Middle frontal gyrus (tissue), 1 donor: ENCODE results near the gene TMEM221.

Experiments used
- DNase-seq: peaks from one replicate; pipeline ENCODE4 v3.0.0-alpha.2; 2015; ENCODE audit warnings: low spot score; ENCODE audit errors: extremely low spot score

Gene TMEM221

GRCh38 chr19:17473041-17473440 lies 24.6 kb upstream of the TMEM221 start:
- DNase-seq: no peak

GRCh38 chr19:17471410-17472125 lies 23.1 kb upstream of the TMEM221 start:
- DNase-seq: no peak

GRCh38 chr19:17470068-17470841 lies 21.8 kb upstream of the TMEM221 start, which contains the start of gene SLC27A1:
TSS of gene SLC27A1 (plus strand) at chr19:17470524. CDS start at chr19:17470541, 17 bp downstream.
- DNase-seq: peak; percentile 100

GRCh38 chr19:17469481-17470067 lies 21.1 kb upstream of the TMEM221 start:
- peak; percentile 47 for DNase-seq

- no peak for DNase-seq
Observed at GRCh38 chr19:17469092-17469480, 20.6 kb upstream of the TMEM221 start.

- DNase-seq: peak; percentile 8
Observed at GRCh38 chr19:17468302-17469091, 20.0 kb upstream of the TMEM221 start.

GRCh38 chr19:17467471-17468301 lies 19.2 kb upstream of the TMEM221 start:
- DNase-seq: no peak

GRCh38 chr19:17466487-17466850 lies 18.0 kb upstream of the TMEM221 start:
- DNase-seq: no peak

- no peak for DNase-seq
Observed at GRCh38 chr19:17460372-17461230, 12.1 kb upstream of the TMEM221 start, which contains the start of gene NXNL1. TSS of gene NXNL1 (minus strand) at chr19:17460926. CDS start at chr19:17460869, 57 bp downstream.

GRCh38 chr19:17458970-17459369 lies 10.5 kb upstream of the TMEM221 start:
- DNase-seq: no peak

- no peak for DNase-seq
Observed at GRCh38 chr19:17457616-17458015, 9.1 kb upstream of the TMEM221 start.

GRCh38 chr19:17456127-17456526 lies 7.7 kb upstream of the TMEM221 start:
- DNase-seq: no peak

- DNase-seq: no peak
Observed at GRCh38 chr19:17455308-17456123, 7.0 kb upstream of the TMEM221 start.

- no peak for DNase-seq
Observed at GRCh38 chr19:17454576-17455071, 6.2 kb upstream of the TMEM221 start.

GRCh38 chr19:17451820-17452219 lies 3.4 kb upstream of the TMEM221 start:
- no peak for DNase-seq

- no peak for DNase-seq
Observed at GRCh38 chr19:17450264-17451075, 2.0 kb upstream of the TMEM221 start.

GRCh38 chr19:17447704-17448130 lies 751 bp downstream of the TMEM221 start:
- no peak for DNase-seq
